Lower lobe of right lung (tissue), 2 donors: ENCODE measurements around the gene KIAA0586. TPM values are rescaled to one million over a fixed set of nuclear protein-coding genes. Genes with fewer than 3 reads are reported as not detected.

Experiments
- ATAC-seq, 2 donors: fragments of 200-7000 bp; cut with Tn5 transposase; one replicate each; pipeline ENCODE4 v1.9.1; 2020 to 2022; ENCODE audit warnings: mild to moderate bottlenecking in 2 of 2, moderate library complexity in 2 of 2
- DNase-seq: peaks from one replicate; pipeline ENCODE4 v3.0.0-alpha.2; 2020
- H3K27ac ChIP-seq: fragments of 200-600 bp; one replicate; pipeline ENCODE4 v1.8.0; 2022
- H3K27me3 ChIP-seq: fragments of 200-600 bp; one replicate; pipeline ENCODE4 v1.8.0; 2022; ENCODE audit warnings: low read depth
- H3K36me3 ChIP-seq: fragments of 200-600 bp; one replicate; pipeline ENCODE4 v1.8.0; 2022; ENCODE audit warnings: mild to moderate bottlenecking
- H3K4me1 ChIP-seq: fragments of 200-600 bp; one replicate; pipeline ENCODE4 v1.8.0; 2022
- H3K4me3 ChIP-seq: fragments of 200-600 bp; one replicate; pipeline ENCODE4 v1.8.0; 2022; ENCODE audit warnings: mild to moderate bottlenecking
- H3K9me3 ChIP-seq: fragments of 200-600 bp; one replicate; pipeline ENCODE4 v1.8.0; 2022
- intact Hi-C: fragments of 100-400 bp; cut with DNase I; formaldehyde crosslinking; loops from one replicate; pipeline ENCODE4 v1.11.0; 2022
- total RNA-seq: library from RNA; stranded (reverse); fragmentation: NEBNext Ultra II Directional; extraction: Animal tissue kit (Norgen Biotek cat#: 25700); gene quantifications from one replicate; pipeline ENCODE4 v1.2.1, GENCODE V29; 2021
- TF ChIP-seq, protein P1 (sequence below): fragments of 200-600 bp; IDR thresholded peaks from one replicate; pipeline ENCODE4 v1.8.0; 2022; ENCODE audit warnings: antibody characterized with exemption, mild to moderate bottlenecking
- donor health status: DM: no; HTN: yes; CAD: no; lungs with severe emphysema.

KIAA0586 gene
- total RNA-seq, 1 donor from 2014 or later, result 13.8 TPM

DNA sequence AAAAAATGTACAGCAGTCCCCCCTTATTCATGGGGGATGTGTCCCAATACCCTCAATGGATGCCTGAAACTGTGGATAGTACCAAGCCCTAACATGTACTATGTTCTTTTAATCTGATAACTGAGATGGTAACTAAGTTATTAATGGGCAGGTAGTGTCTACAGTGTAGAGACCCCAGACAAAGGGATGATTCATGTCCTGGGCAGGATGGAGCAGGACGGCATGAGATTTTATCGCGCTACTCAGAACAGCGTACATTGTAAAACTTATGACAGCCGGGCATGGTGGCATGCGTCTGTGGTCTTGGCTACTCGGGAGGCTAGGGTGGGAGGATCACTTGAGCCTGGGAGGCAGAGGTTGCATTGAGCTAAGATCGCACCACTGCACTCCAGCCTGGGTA, 37.1 kb downstream of the KIAA0586 start:
- Histone ChIP-seq H3K4me1 (no peaks in the 10 kb centered on the region), H3K27ac (no peak overlapping the region), H3K9me3 (no peaks in the 10 kb centered on the region), H3K4me3 (no peak overlapping the region), H3K36me3 (peaks cover 77% of the 10 kb centered on the region), H3K27me3 (no peaks in the 10 kb centered on the region)
- no peak for ATAC-seq
- no peak for DNase-seq
- TF ChIP-seq, protein P1, sequence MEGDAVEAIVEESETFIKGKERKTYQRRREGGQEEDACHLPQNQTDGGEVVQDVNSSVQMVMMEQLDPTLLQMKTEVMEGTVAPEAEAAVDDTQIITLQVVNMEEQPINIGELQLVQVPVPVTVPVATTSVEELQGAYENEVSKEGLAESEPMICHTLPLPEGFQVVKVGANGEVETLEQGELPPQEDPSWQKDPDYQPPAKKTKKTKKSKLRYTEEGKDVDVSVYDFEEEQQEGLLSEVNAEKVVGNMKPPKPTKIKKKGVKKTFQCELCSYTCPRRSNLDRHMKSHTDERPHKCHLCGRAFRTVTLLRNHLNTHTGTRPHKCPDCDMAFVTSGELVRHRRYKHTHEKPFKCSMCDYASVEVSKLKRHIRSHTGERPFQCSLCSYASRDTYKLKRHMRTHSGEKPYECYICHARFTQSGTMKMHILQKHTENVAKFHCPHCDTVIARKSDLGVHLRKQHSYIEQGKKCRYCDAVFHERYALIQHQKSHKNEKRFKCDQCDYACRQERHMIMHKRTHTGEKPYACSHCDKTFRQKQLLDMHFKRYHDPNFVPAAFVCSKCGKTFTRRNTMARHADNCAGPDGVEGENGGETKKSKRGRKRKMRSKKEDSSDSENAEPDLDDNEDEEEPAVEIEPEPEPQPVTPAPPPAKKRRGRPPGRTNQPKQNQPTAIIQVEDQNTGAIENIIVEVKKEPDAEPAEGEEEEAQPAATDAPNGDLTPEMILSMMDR, result no peak
- intact Hi-C loops, result no loop called here

DNA sequence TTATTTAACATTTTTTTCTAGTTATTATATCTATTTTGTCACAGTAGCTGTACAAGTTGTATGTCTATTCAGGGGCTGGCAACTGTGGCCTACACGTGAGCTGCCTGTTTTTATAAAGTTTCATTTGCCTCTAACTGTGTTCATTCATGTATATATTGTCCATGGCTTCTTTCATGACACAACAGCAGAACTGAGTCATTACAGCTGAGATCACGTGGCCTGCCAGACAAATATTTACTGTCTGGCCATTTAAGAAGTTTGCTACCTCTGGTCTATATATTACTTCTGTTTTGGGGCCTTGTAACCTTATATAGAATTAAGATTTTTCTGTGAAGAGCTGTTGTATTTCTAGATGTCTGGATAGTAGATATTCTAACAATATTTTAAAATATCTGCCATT, 37.9 kb downstream of the KIAA0586 start:
- TF ChIP-seq, protein P1, result no peak
- intact Hi-C loops, result no loop called here
- DNase-seq (no peak), ATAC-seq (no peak)
- no peak overlapping the region for H3K4me3 ChIP-seq
- peaks cover 74% of the 10 kb centered on the region for H3K36me3 ChIP-seq
- no peaks in the 10 kb centered on the region for H3K27me3 ChIP-seq
- no peaks in the 10 kb centered on the region for H3K9me3 ChIP-seq
- H3K27ac ChIP-seq, result no peak overlapping the region
- H3K4me1 ChIP-seq, result no peaks in the 10 kb centered on the region

- Histone ChIP-seq H3K36me3 (peaks cover 69% of the 10 kb centered on the region), H3K27ac (no peak overlapping the region), H3K9me3 (no peaks in the 10 kb centered on the region), H3K4me3 (no peak overlapping the region), H3K4me1 (no peaks in the 10 kb centered on the region), H3K27me3 (no peaks in the 10 kb centered on the region)
- DNase-seq (no peak), ATAC-seq (no peak)
- TF ChIP-seq, protein P1, result no peak
- intact Hi-C loops, result no loop called here
Measured at GRCh38 chr14:58466459-58466858, 38.9 kb downstream of the KIAA0586 start.

DNA sequence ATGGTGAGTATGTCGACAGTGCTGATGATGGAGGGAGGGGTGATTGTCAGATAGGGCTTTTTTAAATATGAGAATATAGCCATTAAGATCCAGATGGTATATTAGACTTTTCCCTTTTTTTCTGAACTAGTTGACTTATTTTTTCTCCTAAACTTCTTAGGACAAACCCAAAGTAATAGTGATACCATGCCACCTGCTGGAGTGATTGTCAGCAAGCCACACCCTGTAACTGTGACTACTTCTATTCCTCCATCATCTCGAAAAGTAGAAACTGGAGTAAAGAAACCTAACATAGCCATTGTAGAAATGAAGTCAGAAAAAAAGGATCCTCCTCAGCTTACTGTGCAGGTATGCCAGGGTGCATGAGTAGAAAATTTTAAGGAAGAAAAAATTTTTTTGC, 40.1 kb downstream of the KIAA0586 start:
- intact Hi-C loops, result no loop called here

GRCh38 chr14:58469309-58469708, 41.8 kb downstream of the KIAA0586 start:
- Histone ChIP-seq H3K27me3 (no peaks in the 10 kb centered on the region), H3K36me3 (peaks cover 54% of the 10 kb centered on the region), H3K9me3 (no peaks in the 10 kb centered on the region), H3K27ac (no peak overlapping the region), H3K4me1 (no peaks in the 10 kb centered on the region), H3K4me3 (no peak overlapping the region)
- TF ChIP-seq, protein P1, result no peak
- ATAC-seq (no peak), DNase-seq (no peak)
- intact Hi-C loops, result no loop called here

More for the DNA sequence above, 40.1 kb downstream of the KIAA0586 start:
- Histone ChIP-seq H3K9me3 (no peaks in the 10 kb centered on the region), H3K4me3 (no peak overlapping the region), H3K36me3 (peaks cover 64% of the 10 kb centered on the region), H3K27me3 (no peaks in the 10 kb centered on the region), H3K4me1 (no peaks in the 10 kb centered on the region), H3K27ac (no peak overlapping the region)
- no peak for DNase-seq
- ATAC-seq, result no peak
- TF ChIP-seq, protein P1, result no peak

DNA sequence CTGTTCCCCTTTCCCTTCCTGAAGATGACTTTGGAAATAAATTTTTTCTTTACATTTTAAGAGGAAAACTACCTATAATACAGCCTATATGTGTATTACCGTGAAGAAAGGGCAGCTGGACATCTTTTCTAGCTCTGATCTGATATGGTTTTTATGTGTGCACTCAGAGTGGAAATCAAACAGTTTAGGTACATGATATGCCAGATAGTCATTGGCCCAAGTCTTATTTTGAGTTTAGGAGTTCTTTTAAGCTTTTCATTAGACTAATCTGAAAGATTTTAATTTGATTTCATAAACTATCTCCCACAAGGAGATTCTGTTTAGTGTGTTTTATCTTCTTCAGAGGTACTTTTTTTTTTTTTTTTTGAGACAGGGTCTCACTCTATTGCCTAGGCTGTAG, 48.8 kb downstream of the KIAA0586 start:
- no peaks in the 10 kb centered on the region for H3K4me1 ChIP-seq
- H3K27me3 ChIP-seq, result no peaks in the 10 kb centered on the region
- DNase-seq (no peak), ATAC-seq (no peak)
- H3K9me3 ChIP-seq, result no peaks in the 10 kb centered on the region
- no peak overlapping the region for H3K27ac ChIP-seq
- TF ChIP-seq, protein P1, result no peak
- H3K4me3 ChIP-seq, result no peak overlapping the region
- intact Hi-C loops, result no loop called here
- H3K36me3 ChIP-seq, result peaks cover 38% of the 10 kb centered on the region
